ENCODE measurements around the gene ESYT2.

GRCh38 chr7:158850545-158851102 lies 21.3 kb upstream of the ESYT2 start:
- TF ChIP-seq EZH2 (IDR thresholded peaks at IDR 0.05; ENCODE audit: low read length): no peak
- TF ChIP-seq CTCF (optimal IDR thresholded peaks at IDR 0.05 in 1 of 3, IDR thresholded peaks at IDR 0.05 in 1 of 3, conservative IDR thresholded peaks at IDR 0.05 in 1 of 3; ENCODE audit: extremely low read depth in 1 of 3, insufficient read depth in 2 of 3, low read length in 3 of 3): no peak
